HG03469 (cell line): Measurements from ENCODE around the gene AMPD2.
"Not testable (repeated sequence)": the region's sequence is repeated elsewhere in the genome, so short reads cannot be mapped to it uniquely, and the experiment has no call there.

ENCODE experiments used
- ATAC-seq: cut with Tn5 transposase; IDR thresholded peaks from one replicate; pipeline ENCODE4 v1.9.1; 2021; ENCODE audit warnings: mild to moderate bottlenecking, moderate library complexity, moderate number of reproducible peaks; ENCODE audit not compliant: unreplicated experiment

The AMPD2 gene

GRCh38 chr1:109676683-109677381 lies 57.2 kb downstream of the AMPD2 start:
- not testable (repeated sequence) for ATAC-seq

- ATAC-seq = no peak
Observed at GRCh38 chr1:109677459-109677858, 57.8 kb downstream of the AMPD2 start.

- ATAC-seq = not testable (repeated sequence)
Observed at GRCh38 chr1:109678637-109679036, 59.0 kb downstream of the AMPD2 start.
